Prostate gland (tissue), 2 donors: Measurements from ENCODE around the gene KCNN3.

ENCODE experiments used
- CTCF ChIP-seq, 4 experiments: fragments of 200-600 bp in 2 of 4; fragments of 450-650 bp in 2 of 4; sonication (generic) in 2 of 4; IDR thresholded peaks; 1 replicate in 3 of 4; 2 replicates in 1 of 4; pipeline ENCODE4 v1.5.1; 2016 to 2019; ENCODE audit warnings: antibody characterized with exemption in 4 of 4, mild to moderate bottlenecking in 2 of 4, moderate library complexity in 2 of 4
- POLR2A ChIP-seq: fragments of 450-650 bp; IDR thresholded peaks from one replicate; pipeline ENCODE4 v1.6.1; 2016; ENCODE audit warnings: antibody characterized with exemption, mild to moderate bottlenecking
- POLR2AphosphoS5 ChIP-seq: sonication (generic); formaldehyde crosslinking; IDR thresholded peaks from one replicate; pipeline ENCODE4 v1.6.1; 2017; ENCODE audit warnings: antibody characterized with exemption

GRCh38 chr1:154848983-154849382 is 21.1 kb downstream of the KCNN3 start:
- no peak for TF ChIP-seq CTCF (IDR thresholded peaks at IDR 0.05)
- no peak for TF ChIP-seq POLR2A
- TF ChIP-seq POLR2AphosphoS5: no peak
